Measurements from ENCODE around the gene RALGAPA2.
"Not testable (repeated sequence)": the region's sequence is repeated elsewhere in the genome, so short reads cannot be mapped to it uniquely, and the experiment has no call there.

Gene RALGAPA2

DNA sequence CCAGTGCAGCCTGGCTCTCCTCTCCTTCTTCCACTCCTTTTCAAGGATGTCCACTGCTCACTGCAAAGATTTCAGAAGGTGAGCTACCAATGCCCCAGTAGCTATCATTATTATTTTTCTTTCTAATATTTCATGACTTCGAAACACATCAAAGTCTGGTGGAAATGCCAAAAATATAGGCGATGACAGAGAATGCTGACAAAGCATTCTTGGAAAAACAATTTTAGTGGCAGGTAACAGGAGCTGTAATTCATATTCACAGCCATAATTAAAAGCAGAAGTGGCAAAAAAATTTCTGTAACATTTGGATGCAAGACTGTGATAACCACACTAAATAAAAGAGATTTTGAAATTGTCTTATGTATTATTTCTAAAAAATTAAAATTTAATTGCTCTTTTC lies 133.6 kb downstream of the RALGAPA2 start:
- DNase-seq (ENCODE audit: low read depth, low spot score), result no peak

DNA sequence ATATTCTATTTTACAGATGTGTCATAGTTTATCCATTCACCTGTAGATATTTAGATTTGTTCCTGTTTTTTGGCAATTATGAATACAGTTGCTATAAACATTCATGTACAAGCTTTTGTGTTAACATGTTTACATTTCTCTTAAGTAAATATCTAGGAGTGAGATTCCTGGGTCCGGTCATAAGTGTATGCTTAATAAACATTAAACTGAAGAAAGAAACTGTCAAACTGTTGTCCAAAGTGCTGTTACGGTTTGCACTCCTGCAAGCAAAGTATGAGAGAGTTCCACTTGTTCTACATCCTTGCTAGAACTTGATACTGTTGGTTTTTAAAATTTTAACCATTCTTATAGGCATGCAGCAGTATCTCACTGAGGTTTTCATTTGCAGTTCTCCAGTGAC lies 138.6 kb downstream of the RALGAPA2 start:
- DNase-seq (ENCODE audit: low read depth, low spot score), result no peak

DNA sequence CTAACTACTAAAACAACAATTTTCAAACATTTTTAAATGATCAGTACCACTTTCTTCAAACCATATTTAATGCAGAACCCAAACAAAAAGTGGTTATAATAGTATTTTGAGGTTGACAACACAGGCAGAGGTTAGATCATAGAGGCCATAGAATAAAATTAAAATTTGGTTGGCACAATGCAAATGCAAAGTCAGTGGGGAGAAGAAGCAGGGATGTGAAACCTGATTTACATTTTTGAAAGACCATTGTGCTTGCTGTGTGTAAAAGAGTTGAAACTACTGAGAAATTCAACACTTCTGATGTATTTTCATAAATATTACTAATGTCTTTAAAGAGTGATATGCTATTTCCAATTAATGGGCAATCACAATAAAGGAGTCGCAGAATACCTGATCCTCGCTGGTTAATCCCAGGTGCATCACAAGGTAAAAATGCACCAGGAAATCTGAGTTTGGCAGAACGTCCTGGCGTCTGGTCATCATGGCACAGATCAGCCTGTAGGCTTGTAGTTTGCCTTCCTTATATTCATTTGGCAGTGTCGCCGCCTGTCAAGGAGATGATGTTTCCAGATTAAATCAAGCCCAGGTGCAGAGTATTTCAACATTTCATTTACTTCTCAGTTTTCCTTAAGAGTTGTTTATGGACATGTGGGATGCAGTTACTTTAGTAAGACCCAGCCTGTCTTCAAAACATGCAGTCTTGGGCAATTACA lies 141.2 kb downstream of the RALGAPA2 start:
- DNase-seq (ENCODE audit: low read depth, low spot score), result no peak

DNA sequence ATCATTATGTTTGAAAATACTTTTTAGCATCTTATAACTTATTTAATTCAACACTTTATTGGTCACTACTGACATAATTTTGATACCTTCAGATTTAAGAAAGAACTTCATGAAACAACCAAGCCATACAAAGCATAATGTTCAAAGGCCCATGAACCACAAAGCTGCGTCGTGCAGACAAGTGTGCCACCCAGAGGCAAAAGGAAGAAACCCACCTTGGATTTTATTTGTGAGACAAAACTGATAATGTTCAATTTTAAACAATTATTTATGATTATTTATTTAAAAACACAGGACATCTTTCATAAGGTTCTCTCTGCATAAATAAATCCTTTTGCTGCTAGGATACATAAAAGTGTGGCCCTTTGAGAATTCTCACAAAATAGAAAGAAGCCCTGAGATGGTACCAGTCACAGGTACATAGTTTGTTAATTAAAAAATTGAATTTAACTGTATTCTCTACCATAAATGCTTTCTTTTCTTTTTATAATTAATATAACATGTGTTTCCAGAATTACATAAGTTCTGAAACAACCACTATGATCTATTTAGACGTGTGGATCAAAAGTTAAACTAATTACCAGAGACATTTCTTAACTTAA lies 143.7 kb downstream of the RALGAPA2 start:
- DNase-seq (ENCODE audit: low read depth, low spot score), result no peak

DNA sequence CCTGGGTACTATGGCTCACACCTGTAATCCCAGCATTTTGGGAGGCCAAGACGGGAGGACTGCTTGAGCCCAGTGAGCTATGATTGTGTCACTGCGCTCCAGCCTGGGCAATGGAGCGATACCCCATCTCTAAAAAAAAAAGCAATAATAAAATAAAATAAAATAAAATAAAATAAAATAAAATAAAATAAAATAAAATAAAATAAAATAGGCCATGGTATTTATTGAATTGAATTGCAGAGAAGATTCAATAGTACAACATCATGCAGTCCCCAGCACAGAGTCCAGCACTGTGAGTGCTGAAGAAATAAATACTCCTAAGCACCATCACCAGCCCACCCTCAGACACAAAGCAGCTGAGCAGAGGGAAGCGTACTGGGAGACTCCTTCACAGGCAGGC lies 144.7 kb downstream of the RALGAPA2 start:
- DNase-seq (ENCODE audit: low read depth, low spot score), result no peak

DNA sequence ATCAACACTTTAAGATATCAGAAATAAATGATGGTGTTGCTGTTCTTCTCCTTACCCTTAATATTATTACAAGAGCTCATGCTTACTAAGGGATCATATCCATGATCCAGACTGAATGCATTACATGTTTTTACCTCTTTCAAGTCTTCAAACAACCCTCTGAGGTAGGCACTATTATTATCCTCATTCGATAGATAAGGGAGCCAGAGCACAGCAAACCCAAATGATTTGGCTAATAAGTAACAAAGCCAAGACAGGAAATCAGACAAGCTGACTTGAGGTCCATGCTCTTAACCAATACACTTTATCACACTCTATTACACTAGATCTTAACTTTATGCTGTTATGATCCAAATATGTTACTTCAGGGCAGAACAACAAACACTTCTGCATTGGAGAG lies 145.9 kb downstream of the RALGAPA2 start:
- DNase-seq (ENCODE audit: low read depth, low spot score), result no peak

DNA sequence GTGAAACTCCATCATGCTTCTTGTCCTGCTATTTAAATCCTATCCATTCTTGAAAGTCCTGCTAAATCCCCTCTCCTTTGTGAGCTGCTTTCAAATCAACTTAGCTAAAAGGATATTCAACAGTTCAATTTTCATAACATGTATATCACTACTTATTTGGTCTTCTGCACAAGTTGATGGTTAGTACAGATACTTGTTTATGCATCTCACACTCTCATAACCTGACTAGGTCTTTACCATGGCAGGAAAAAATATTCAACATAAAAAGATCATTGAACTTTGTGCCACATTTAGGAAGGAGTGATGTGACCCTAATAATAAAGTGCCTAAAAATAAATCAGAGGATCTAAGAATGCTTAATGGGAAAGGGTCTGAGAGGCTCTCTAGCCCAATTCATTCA lies 148.2 kb downstream of the RALGAPA2 start:
- DNase-seq (ENCODE audit: low read depth, low spot score), result no peak

DNA sequence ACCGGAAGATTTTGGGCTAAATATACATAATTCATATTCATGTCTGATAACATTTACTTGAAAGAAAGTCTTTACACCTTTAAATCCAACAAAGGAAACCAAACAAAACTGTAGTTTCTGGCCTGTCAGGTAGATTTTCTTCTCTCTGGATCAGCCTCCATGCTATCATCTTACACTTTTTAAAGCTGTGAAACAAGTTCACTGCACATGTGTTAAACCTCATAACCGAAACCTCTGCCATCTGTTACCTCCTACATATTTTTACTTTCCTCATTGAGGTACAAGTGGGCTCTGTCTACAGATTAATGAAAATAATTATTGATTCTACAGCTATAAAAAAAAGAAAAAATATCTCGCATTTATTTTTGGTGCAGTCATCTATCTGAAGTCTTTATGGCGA lies 149.9 kb downstream of the RALGAPA2 start:
- DNase-seq (ENCODE audit: low read depth, low spot score), result no peak

DNA sequence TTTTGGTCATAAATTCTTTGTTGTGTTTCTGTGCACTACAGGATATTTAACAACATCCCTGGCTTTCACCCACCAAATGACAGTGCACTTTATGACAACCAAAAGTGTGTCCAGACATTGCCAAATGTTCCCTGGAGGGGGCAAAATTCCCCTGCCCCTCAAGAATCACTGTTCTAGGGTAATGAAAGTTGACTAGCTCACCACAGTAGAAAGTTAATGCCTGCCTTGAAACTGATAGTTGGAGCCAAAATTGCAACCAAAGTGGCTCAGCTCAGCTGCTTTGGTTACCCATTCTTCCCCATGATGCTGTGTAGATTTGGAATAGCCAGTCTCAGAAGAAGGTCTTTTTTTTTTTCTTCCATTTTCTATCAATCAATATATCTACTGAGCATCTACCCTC lies 150.6 kb downstream of the RALGAPA2 start:
- no peak for DNase-seq (ENCODE audit: low read depth, low spot score)

DNA sequence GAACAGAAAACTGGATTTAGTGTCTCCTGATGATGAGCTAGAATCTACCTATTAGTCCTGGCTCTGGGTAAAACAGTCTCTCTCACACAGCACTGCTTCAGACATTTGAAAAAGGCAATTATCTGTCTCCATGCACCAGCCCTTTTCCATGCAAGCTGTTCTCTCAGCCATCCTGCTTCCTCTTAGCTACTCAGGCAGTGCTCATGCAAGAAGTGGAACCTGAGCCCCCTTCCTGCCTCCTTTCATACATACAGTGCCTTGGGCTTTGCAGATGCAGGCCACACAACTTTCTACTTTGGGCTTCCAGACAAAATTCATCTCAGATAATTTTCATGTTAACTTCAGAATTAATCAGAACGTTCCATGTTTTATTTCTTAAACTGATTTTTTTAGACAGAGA lies 151.3 kb downstream of the RALGAPA2 start:
- DNase-seq (ENCODE audit: low read depth, low spot score), result no peak

DNA sequence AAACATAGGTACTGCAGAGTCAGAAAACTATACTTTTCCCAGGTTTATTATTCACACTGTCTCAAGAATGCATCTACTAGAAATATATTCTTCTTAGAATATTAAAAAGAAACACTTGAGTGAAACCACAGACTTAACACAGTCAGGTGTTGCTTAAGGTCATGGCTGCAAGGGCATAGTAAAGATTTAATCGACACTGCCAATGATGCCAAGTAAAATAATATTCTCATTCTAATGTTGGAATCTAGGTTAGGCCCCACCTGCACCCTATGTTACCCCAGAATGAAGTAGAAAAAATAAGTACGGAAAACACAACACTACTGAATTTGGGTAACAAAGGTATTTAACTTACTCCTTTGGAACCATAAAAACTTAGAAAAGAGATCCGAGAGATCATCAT lies 155.0 kb downstream of the RALGAPA2 start:
- no peak for DNase-seq (ENCODE audit: low read depth, low spot score)

DNA sequence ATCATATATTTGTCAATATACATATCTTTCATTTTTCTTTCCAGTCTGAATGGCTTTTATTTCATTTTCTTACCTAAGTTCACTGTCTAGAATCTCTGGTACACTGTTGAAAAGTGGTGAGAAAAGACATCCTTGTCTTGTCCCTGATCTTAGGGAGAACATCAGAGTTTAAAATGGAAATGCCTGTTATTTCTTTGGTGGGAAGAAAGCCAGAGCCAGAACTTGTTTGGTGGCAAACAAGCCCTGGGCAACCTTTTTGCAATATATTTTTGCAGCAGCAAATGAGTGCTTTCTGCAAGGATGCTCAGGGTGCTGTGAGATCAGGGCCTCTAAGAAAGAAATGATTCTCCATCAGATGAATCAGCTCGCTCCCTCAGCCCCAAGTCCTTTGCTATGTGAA lies 156.6 kb downstream of the RALGAPA2 start:
- no peak for DNase-seq (ENCODE audit: low read depth, low spot score)

DNA sequence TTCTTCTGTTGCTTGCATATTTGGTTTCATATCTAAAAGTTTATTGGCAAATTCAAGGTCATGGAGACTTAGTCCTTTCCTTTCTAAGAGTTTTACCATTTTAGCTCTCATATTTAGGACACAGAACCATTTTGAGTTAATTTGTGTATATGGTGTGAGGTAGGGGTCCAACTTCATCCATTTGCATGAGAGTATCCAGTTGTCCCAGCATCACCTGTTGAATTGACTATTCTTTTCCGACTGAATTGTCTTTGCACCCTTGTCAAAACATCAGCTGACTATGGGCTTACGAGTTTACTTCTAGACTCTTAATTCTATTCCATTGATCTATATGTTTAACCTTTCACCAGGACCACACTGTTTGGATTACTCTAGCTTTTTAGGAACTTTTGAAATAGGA lies 157.5 kb downstream of the RALGAPA2 start:
- no peak for DNase-seq (ENCODE audit: low read depth, low spot score)

DNA sequence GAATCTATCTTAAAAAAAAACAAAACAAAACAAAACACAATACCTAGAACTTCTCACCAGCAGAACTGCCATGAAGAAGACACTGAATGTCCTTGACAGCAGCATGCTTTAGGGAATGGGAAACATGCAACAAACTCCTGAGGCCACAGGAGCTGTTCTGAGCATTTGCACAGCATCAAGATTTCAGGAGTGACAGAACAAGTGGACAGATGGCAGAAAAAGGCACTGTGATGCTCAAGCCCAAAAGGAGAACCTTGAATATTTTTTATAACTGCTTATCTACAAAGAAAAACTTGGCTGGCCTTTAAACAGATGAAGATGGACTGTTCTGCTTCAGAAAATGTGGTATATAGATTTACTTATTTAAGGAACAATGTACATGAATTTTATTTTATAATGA lies 158.9 kb downstream of the RALGAPA2 start:
- DNase-seq (ENCODE audit: low read depth, low spot score), result no peak

DNA sequence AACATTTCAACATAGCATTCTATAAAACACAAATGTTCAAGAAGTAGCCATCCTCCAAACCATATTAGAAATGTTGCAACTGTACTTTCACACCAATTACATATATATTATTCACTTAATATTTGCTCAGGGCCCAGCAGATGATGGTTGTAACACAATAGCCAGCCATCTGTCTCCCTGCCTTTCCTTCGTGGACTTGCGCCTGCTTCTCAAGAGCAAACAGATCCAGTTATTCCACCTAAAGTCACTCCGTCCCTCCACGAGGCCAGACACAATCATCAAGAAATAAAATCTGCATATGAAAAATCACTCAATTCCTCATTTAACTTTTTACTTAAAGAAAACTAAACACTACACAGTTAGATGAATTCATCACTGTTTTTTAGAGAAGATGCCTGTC lies 160.4 kb downstream of the RALGAPA2 start:
- no peak for DNase-seq (ENCODE audit: low read depth, low spot score)

DNA sequence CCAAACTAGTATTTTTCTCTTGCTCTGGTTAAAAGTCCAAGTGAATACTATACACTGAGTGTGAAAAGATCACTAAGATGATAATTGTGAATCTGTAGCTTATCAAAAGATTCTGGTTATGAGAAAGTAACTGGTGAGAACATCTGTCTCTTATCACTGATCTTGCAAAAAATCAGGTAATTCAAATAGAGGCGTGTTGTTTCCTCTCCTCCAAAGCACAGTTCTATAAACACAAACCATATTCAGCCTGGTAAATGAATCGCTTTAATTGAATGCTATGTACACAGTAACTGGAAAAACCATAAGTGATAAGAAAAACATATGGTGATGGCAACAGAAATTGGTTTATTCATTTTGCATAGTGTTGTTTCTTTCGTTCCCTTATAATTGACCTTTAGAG lies 161.0 kb downstream of the RALGAPA2 start:
- DNase-seq (ENCODE audit: low read depth, low spot score), result no peak

DNA sequence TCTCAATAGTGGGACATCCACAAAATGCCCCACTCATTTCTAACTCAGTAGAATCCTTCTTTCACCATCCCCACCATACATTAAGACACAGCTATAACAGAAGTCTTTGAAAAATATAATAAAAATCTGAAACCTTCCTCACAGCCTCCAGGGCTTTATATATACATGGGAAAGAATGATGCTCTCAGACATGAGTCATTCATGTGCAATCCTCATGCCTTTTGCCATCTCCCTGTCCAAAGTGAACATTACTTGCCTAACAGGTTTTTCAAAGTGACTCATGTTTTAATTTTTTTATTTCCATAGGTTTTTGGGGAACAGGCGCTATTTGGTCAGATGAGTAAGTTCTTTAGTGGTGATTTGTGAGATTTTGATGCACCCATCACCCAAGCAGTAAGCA lies 162.7 kb downstream of the RALGAPA2 start:
- no peak for DNase-seq (ENCODE audit: low read depth, low spot score)

DNA sequence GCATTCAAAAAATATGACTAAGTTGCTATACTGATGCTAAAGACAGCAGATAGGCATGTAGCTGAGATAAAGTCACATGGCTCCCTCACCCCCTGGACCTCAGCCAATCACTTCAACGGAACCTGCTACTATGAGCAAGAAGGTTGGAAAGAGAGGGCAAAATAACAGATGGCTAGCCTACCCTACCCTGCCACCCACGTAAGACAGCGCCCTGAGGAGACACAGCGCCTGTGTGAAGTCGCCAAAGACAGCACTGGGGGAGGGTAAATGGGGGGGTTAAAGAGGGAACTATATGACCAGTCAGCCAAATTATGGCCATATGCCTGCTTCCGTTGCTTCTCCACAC lies 163.2 kb downstream of the RALGAPA2 start:
- no peak for DNase-seq (ENCODE audit: low read depth, low spot score)

DNA sequence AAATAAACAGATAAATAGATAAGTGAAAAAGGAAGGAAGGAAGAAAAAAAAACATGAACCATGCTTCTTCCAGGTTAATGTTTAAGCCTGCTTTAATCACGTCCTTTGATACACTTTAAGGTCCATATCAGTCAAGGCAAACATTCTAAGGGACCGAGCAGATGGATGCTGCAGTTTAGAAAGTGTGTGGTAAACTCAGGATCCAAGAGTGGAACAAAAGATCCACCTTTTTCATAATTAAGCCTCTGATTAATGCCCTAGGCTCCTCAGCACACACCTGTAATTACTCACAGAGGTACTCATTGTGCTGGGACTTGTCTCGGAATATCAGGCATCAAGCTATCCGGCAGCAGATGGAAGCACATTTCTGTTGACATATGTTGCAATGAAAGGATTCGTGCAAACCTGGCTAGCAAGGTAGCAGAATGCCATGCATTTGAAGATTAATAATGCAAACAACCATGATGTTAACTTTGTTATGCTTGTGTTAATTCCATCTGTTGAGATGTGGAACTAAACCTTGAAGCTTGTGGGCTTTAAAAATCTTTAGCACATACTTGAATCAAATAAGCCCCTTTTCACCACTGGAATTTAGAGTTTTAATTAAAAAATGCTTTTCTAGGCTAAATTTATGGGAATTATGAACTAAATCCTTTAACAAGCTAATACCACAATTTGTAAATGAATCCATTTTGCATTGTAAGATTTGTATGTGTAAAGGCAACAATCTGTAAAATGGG lies 163.7 kb downstream of the RALGAPA2 start:
- DNase-seq (ENCODE audit: low read depth, low spot score), result no peak

DNA sequence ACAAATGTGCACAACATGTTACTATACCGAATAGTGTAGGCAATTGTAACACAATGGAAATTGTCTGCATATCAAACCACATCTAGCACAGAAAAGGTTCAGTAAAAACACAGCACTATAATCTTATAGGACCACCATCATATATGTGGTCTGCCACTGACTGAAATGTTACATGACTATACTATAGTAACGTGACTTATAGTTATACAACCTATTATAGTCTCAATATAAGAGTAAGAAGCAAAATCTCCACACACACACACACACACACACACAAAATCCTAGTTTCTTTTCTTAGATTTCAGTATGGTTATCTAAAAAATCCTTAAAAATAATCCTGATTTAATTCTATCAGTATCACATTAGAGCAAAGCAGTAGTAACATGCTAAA lies 164.6 kb downstream of the RALGAPA2 start:
- no peak for DNase-seq (ENCODE audit: low read depth, low spot score)

DNA sequence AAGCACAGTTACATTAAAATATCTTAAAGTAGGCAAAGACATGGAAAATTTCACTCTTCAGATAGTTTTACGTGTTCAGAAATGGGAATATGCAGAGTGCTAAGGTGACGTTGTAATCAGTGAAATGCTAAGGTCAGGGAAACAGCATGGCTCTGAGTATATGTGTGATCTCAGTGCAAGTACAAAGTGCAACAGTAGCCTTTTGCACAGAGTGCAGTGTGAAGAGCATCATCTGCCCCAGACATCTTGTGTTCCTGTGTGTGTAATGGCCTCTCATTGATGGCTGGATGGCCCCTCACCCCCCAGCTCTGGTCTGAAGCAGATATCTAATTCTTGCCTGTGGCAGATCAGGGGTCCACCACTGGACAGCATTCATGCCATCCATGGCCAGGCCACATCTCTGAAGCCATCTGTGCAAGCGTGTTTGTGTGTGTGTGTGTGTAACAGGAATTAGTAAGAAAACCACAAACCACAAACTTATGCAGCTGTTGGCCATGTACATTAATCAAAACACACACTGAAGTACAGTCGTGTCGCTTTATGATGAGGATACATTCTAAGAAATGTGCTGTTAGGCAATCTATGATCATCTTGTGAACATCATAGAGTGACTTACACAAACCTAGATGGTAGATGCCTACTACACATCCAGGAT lies 165.1 kb downstream of the RALGAPA2 start:
- no peak for DNase-seq (ENCODE audit: low read depth, low spot score)

DNA sequence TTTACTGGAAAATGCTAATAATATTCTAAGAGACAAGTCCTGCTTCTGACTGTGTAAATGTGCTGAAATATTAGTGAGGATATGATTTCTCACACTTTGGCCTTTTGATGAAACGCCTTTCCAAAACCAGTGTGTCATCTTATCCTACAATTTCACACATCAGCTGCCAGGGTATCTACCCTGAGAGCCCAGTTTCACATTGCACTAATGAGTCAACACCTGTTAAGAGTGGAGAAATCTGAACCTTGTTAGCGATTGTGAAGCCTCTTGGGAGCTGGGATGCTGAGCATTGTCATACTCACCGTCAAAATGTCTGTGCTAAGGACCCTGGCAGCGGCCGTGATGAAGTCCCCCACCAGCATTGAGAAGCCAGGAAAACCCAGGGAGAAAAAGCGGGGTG lies 166.0 kb downstream of the RALGAPA2 start:
- no peak for DNase-seq (ENCODE audit: low read depth, low spot score)

DNA sequence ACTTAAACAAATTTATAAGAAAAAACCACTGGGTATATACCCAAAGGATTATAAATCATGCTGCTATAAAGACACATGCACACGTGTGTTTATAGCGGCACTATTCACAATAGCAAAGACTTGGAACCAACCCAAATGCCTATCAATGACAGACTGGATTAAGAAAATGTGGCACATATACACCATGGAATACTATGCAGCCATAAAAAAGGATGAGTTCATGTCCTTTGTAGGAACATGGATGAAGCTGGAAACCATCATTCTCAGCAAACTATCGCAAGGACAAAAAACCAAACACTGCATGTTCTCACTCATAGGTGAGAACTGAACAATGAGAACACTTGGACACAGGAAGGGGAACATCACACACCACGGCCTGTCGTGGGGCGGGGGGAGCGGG lies 169.1 kb downstream of the RALGAPA2 start:
- not testable (repeated sequence) for DNase-seq (ENCODE audit: low read depth, low spot score)

Measured in activated naive CD8-positive, alpha-beta T cell treated with anti-CD3 and anti-CD28 coated beads, Interleukin-2, amount 50 U/mL, for 16 hours (primary cell).